Measurements from ENCODE around the gene HTR4. TPM values are rescaled to one million over a fixed set of nuclear protein-coding genes. Genes with fewer than 3 reads are reported as not detected.

The HTR4 gene
- total and polyA plus RNA-seq, 2 donors from 2014 or later = 0.22 TPM; not detected in 1

- no peak overlapping the region for H3K4me3 ChIP-seq (ENCODE audit: low read length in 3 of 3)
- H3K9ac ChIP-seq (ENCODE audit: low read length in 3 of 3) = no peak overlapping the region
- H3K4me1 ChIP-seq (ENCODE audit: control insufficient read depth in 2 of 3, insufficient read depth in 2 of 3, low read depth in 1 of 3, low read length in 3 of 3) = no peaks in the 10 kb centered on the region
- intact Hi-C loops (cut with DNase I) = no loop called here
- DNase-seq = no peak
- TF ChIP-seq CTCF (IDR thresholded peaks at IDR 0.05; ENCODE audit: borderline replicate concordance, extremely low read depth, insufficient read depth) = no peak
- H3K36me3 ChIP-seq (ENCODE audit: control insufficient read depth in 2 of 3, insufficient read depth in 3 of 3, low read length in 3 of 3) = no peaks in the 10 kb centered on the region
- H3K27me3 ChIP-seq (ENCODE audit: control insufficient read depth, insufficient read depth, low read length) = no peaks in the 10 kb centered on the region
- no peaks in the 10 kb centered on the region for H3K9me3 ChIP-seq (ENCODE audit: control insufficient read depth in 2 of 3, insufficient read depth in 1 of 3, low read length in 3 of 3)
- no peak for FAIRE-seq
- no peak overlapping the region for H3K27ac ChIP-seq (ENCODE audit: low read depth in 2 of 2, low read length in 2 of 2)
Measured at GRCh38 chr5:148697809-148698196, 43.5 kb upstream of the HTR4 start.

GRCh38 chr5:148697180-148697808 lies 43.0 kb upstream of the HTR4 start:
- FAIRE-seq (no peak), DNase-seq (no peak)
- Histone ChIP-seq H3K9me3 (ENCODE audit: control insufficient read depth in 2 of 3, insufficient read depth in 1 of 3, low read length in 3 of 3) (no peaks in the 10 kb centered on the region), H3K4me3 (ENCODE audit: low read length in 3 of 3) (no peak overlapping the region), H3K27me3 (ENCODE audit: control insufficient read depth, insufficient read depth, low read length) (no peaks in the 10 kb centered on the region), H3K27ac (ENCODE audit: low read depth in 2 of 2, low read length in 2 of 2) (no peak overlapping the region), H3K36me3 (ENCODE audit: control insufficient read depth in 2 of 3, insufficient read depth in 3 of 3, low read length in 3 of 3) (no peaks in the 10 kb centered on the region), H3K9ac (ENCODE audit: low read length in 3 of 3) (no peak overlapping the region), H3K4me1 (ENCODE audit: control insufficient read depth in 2 of 3, insufficient read depth in 2 of 3, low read depth in 1 of 3, low read length in 3 of 3) (no peaks in the 10 kb centered on the region)
- TF ChIP-seq CTCF (IDR thresholded peaks at IDR 0.05; ENCODE audit: borderline replicate concordance, extremely low read depth, insufficient read depth) = no peak
- intact Hi-C loops (cut with DNase I) = no loop called here

- H3K36me3 ChIP-seq (ENCODE audit: control insufficient read depth in 2 of 3, insufficient read depth in 3 of 3, low read length in 3 of 3) = no peaks in the 10 kb centered on the region
- H3K9ac ChIP-seq (ENCODE audit: low read length in 3 of 3) = no peak overlapping the region
- H3K4me3 ChIP-seq (ENCODE audit: low read length in 3 of 3) = no peak overlapping the region
- no peaks in the 10 kb centered on the region for H3K4me1 ChIP-seq (ENCODE audit: control insufficient read depth in 2 of 3, insufficient read depth in 2 of 3, low read depth in 1 of 3, low read length in 3 of 3)
- no peak overlapping the region for H3K27ac ChIP-seq (ENCODE audit: low read depth in 2 of 2, low read length in 2 of 2)
- DNase-seq (no peak), FAIRE-seq (no peak)
- no peak for TF ChIP-seq CTCF (IDR thresholded peaks at IDR 0.05; ENCODE audit: borderline replicate concordance, extremely low read depth, insufficient read depth)
- intact Hi-C loops (cut with DNase I) = no loop called here
- no peaks in the 10 kb centered on the region for H3K9me3 ChIP-seq (ENCODE audit: control insufficient read depth in 2 of 3, insufficient read depth in 1 of 3, low read length in 3 of 3)
- no peaks in the 10 kb centered on the region for H3K27me3 ChIP-seq (ENCODE audit: control insufficient read depth, insufficient read depth, low read length)
Measured at GRCh38 chr5:148696187-148697036, 42.1 kb upstream of the HTR4 start.

Data from kidney (tissue), 14 donors.